GM12874 (cell line): Measurements from ENCODE around the gene CBX2.
A peak's percentile ranks its signal among the peaks of the same experiment; 100 is the strongest.

Experiments used
- CTCF ChIP-seq: IDR thresholded peaks from 2 replicates; pipeline ENCODE4 v1.5.1; 2011; ENCODE audit warnings: low read depth, mild to moderate bottlenecking, control low read depth, low read length, moderate library complexity; ENCODE audit not compliant: insufficient read depth

CBX2 gene

GRCh38 chr17:79788989-79789942 lies 11.3 kb downstream of the CBX2 start:
- TF ChIP-seq CTCF, result no peak

- TF ChIP-seq CTCF, result peak; percentile 86
Observed at GRCh38 chr17:79789943-79790804, 12.2 kb downstream of the CBX2 start.

- no peak for TF ChIP-seq CTCF
Observed at GRCh38 chr17:79790805-79791734, 13.1 kb downstream of the CBX2 start.

- TF ChIP-seq CTCF, result no peak
Observed at GRCh38 chr17:79791735-79792161, 13.8 kb downstream of the CBX2 start.

GRCh38 chr17:79792341-79792871 lies 14.5 kb downstream of the CBX2 start:
- TF ChIP-seq CTCF, result no peak

GRCh38 chr17:79792984-79793923 lies 15.3 kb downstream of the CBX2 start:
- no peak for TF ChIP-seq CTCF
